Psoas muscle (tissue), 8 donors: Measurements from ENCODE around the gene MBP. TPM values are rescaled to one million over a fixed set of nuclear protein-coding genes. Genes with fewer than 3 reads are reported as not detected.

Source experiments
- ATAC-seq, 4 donors: fragments of 200-7000 bp; cut with Tn5 transposase; one replicate each; pipeline ENCODE4 v1.9.1; 2020; ENCODE audit warnings: moderate library complexity in 3 of 4, mild to moderate bottlenecking in 2 of 4
- DNase-seq, 2 donors: peaks; one replicate each; pipeline ENCODE4 v3.0.0-alpha.2; 2020
- H3K27ac ChIP-seq: fragments of 200-600 bp; one replicate; pipeline ENCODE4 v1.8.0; 2022
- H3K27me3 ChIP-seq, 3 donors: fragments of 200-600 bp in 1 of 3; one replicate each; pipeline versions ENCODE4 v1.6.1 to v1.8.0; 2013 to 2022; ENCODE audit warnings: low read length in 2 of 3, mild to moderate bottlenecking in 2 of 3, moderate library complexity in 1 of 3; ENCODE audit not compliant: insufficient read depth in 3 of 3
- H3K36me3 ChIP-seq, 2 donors: fragments of 200-600 bp in 1 of 2; one replicate each; pipeline versions ENCODE4 v1.6.1 to v1.8.0; 2013 to 2022; ENCODE audit warnings: low read depth in 1 of 2, mild to moderate bottlenecking in 1 of 2, moderate library complexity in 1 of 2; ENCODE audit not compliant: insufficient read depth in 1 of 2
- H3K4me1 ChIP-seq: fragments of 200-600 bp; one replicate; pipeline ENCODE4 v1.8.0; 2022
- H3K4me3 ChIP-seq: fragments of 200-600 bp; one replicate; pipeline ENCODE4 v1.8.0; 2022; ENCODE audit warnings: mild to moderate bottlenecking
- H3K9me3 ChIP-seq: fragments of 200-600 bp; one replicate; pipeline ENCODE4 v1.8.0; 2022
- CTCF ChIP-seq: fragments of 200-600 bp; IDR thresholded peaks from one replicate; pipeline ENCODE4 v1.8.0; 2022; ENCODE audit warnings: antibody characterized with exemption
- WGBS, 3 donors: extraction: QIAGEN DNeasy Blood & Tissue Kit; methylation state at CpG; one replicate each; pipeline versions ENCODE4 v1.1.6 to v1.1.7; 2013; 5-methylcytosine and 5-hydroxymethylcytosine counted together
- intact Hi-C, 2 donors: fragments of 100-400 bp; cut with DNase I; formaldehyde crosslinking; loops; one replicate each; pipeline versions ENCODE4 v1.11.0 to v1.14.2; 2022
- polyA plus RNA-seq, 3 donors: library from polyadenylated mRNA; stranded (reverse); fragments of 200-250 nt; gene quantifications; one replicate each; pipeline ENCODE4 v1.2.3, GENCODE V29; 2013
- total RNA-seq, 4 donors: library from RNA; stranded (reverse); fragmentation: NEBNext Ultra II Directional in 2 of 4; extraction: Animal tissue kit (Norgen Biotek cat#: 25700) in 2 of 4; gene quantifications; one replicate each; pipeline versions ENCODE4 v1.2.1 to v1.2.4, GENCODE V29; 2021 to 2023
- donor health status: healthy with polysubstance abuse.
- donor health status: DM: no; HTN: no; CAD: no; lungs with moderate emphysema.
- donor health status: Bipolar disorder and iron deficiency.
- donor health status: healthy.
- donor health status: DM: yes; HTN: yes; CAD: no.
- donor health status: DM: no; HTN: no; CAD: no.
- donor health status: DM: no; HTN: no; CAD: no.
- donor health status: DM: yes; HTN: yes; CAD: no.

The MBP gene
- total and polyA plus RNA-seq, 7 donors: 16.4 to 88.2 (median 51.6) TPM

- no peak for DNase-seq
- ATAC-seq: no peak
- intact Hi-C loops: loop anchor here (1.0 to 5.0 kb wide), 3 partner anchors 24 to 182 kb away; no protein-coding TSS in a partner anchor
These were observed 148.1 kb downstream of the MBP start for GRCh38 chr18:76984193-76985155.

DNA sequence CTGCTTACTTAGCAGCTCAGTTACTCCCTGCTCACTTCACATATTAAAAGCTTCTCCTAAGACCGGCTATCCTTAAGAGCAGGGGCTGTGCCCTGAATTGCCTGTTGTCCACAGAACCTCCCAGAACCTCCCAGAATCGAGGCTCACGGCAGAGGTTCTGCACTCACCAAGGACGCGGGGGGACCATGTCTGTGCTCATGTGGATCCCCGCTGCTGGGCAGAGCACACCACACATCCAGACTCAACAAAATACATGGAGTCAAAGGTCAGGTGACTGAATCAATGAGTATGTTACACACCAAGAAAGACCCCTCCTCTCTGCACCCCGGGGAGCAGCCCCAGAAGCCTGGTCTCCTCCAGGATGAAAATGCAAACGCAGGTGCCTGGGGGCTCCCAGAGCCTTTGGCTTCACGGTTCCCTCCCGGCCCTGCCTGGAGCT lies 149.0 kb downstream of the MBP start:
- Histone ChIP-seq H3K27me3 (no peaks in the 10 kb centered on the region), H3K4me3 (no peak overlapping the region), H3K27ac (no peak overlapping the region), H3K4me1 (no peaks in the 10 kb centered on the region), H3K9me3 (no peaks in the 10 kb centered on the region), H3K36me3 (peaks cover 0 to 38% of the 10 kb centered on the region in 2 donors)
- 66 to 67% (median 66%) methylated on average over 10 of the region's 10 CpGs for WGBS, 3 donors
- intact Hi-C loops: loop anchor here (1.0 to 5.0 kb wide), 3 partner anchors 56 to 181 kb away; no protein-coding TSS in a partner anchor
- no peak for DNase-seq
- TF ChIP-seq CTCF: no peak
- peak in 3 of 4 donors; percentile 18 to 44 (median 18) for ATAC-seq

More at GRCh38 chr18:76984193-76985155, 148.1 kb downstream of the MBP start:
- no peak overlapping the region for H3K4me3 ChIP-seq
- no peak overlapping the region for H3K27ac ChIP-seq
- peaks cover 0 to 30% of the 10 kb centered on the region in 2 donors for H3K36me3 ChIP-seq
- TF ChIP-seq CTCF: no peak
- H3K9me3 ChIP-seq: no peaks in the 10 kb centered on the region
- WGBS, 3 donors: 94% methylated on average over 40 of the region's 40 CpGs
- no peaks in the 10 kb centered on the region for H3K27me3 ChIP-seq
- H3K4me1 ChIP-seq: no peaks in the 10 kb centered on the region

DNA sequence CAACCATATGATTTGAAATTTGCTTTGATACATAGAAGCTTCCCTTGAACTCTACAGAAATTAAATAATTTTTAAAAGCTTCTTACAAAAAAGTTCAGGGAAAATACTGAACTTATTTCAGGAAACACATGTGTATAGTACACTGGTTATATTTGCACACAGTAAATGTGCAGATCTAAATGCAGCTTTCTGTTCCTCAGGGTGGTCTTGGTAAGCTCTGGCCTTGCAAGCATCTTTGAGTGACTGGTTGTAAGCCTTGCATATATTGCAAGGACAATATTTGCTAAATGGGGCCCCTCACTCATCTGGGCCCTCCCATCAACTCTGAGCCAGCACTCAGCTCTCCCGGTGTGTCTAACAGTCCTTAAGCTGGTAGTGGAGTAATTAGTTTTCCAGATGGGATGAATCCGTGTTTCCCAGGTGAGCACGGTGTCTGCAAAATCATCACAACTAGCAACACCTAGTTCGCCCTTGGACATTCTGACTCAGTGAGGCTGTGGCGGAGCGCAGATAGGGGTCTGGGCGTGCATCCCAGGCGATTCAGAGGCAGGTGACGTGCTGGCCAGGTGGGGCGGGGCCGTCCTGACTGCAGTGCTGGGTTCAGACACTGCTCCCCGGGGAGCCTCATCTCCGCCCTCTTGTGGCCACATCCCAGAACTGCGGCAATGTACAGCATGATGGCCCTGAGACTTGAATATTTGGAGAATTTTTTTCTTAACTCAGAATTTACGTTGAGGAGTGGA lies 149.6 kb downstream of the MBP start:
- Histone ChIP-seq H3K4me1 (peaks cover 2% of the 10 kb centered on the region), H3K27ac (no peak overlapping the region), H3K4me3 (no peak overlapping the region), H3K36me3 (peaks cover 0 to 36% of the 10 kb centered on the region in 2 donors), H3K27me3 (no peaks in the 10 kb centered on the region), H3K9me3 (no peaks in the 10 kb centered on the region)
- peak; percentile 86 to 93 (median 90) for ATAC-seq
- WGBS, 3 donors: 25 to 29% (median 27%) methylated on average over 15 of the region's 15 CpGs
- intact Hi-C loops: loop anchor here (1.0 to 5.0 kb wide), 3 partner anchors 56 to 181 kb away; no protein-coding TSS in a partner anchor
- peak; percentile 79 to 88 for DNase-seq
- peak; percentile 91 for TF ChIP-seq CTCF

DNA sequence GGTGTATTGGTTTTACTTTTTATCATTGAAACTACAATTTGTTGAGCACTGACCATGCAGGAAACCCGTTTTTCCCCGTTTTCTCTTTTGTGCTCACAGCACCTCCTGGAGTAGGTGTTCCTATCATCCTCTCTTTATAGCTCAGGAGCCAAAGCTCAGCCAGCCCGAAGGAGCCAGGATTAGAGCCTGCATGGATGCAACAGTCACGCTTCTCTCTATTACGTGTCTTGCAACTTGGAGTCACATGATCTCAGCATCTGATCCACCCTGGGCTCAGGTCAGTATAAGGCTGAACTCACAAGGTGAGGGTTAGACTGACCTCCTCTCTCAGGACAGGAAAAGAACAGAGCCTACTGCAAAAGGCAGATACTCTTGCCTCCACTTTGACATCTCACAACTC lies 150.5 kb downstream of the MBP start:
- DNase-seq (no peak), ATAC-seq (no peak)
- no peak for TF ChIP-seq CTCF
- Histone ChIP-seq H3K27me3 (no peaks in the 10 kb centered on the region), H3K4me3 (no peak overlapping the region), H3K9me3 (no peaks in the 10 kb centered on the region), H3K27ac (no peak overlapping the region), H3K4me1 (peaks cover 11% of the 10 kb centered on the region), H3K36me3 (peaks cover 0 to 29% of the 10 kb centered on the region in 2 donors)
- 69 to 81% (median 71%) methylated on average over 5 of the region's 5 CpGs for WGBS, 3 donors
- intact Hi-C loops: loop anchor here (5.0 kb wide), 2 partner anchors 55 to 180 kb away; no protein-coding TSS in a partner anchor
